CD4-positive, alpha-beta memory T cell (primary cell): ENCODE data around the gene BMPR1B. TPM values are rescaled to one million over a fixed set of nuclear protein-coding genes. Genes with fewer than 3 reads are reported as not detected.

Experiments used
- CTCF ChIA-PET: fragments of 350-600 bp; sonication (Branson Sonifier 250); formaldehyde crosslinking; loops from one replicate; lab custom pipeline; 2021; ENCODE audit warnings: inconsistent platforms; ENCODE audit not compliant: partially characterized antibody; lab: Charles Lee
- POLR2A ChIA-PET: fragments of 350-600 bp; sonication (Branson Sonifier 250); formaldehyde crosslinking; loops from one replicate; lab custom pipeline; 2021; ENCODE audit not compliant: partially characterized antibody; lab: Charles Lee
- DNase-seq, 5 donors: peaks; one replicate each; pipeline versions ENCODE4 v3.0.0 to v3.0.0-alpha.2; 2020 to 2022; ENCODE audit warnings: mixed read lengths in 1 of 5
- H3K27ac ChIP-seq: one replicate; pipeline ENCODE4 v1.7.0; 2013; ENCODE audit warnings: low read depth, low read length
- H3K27me3 ChIP-seq: 2 replicates; pipeline ENCODE4 v1.7.0; 2013; ENCODE audit warnings: mild to moderate bottlenecking, low read length, moderate library complexity; ENCODE audit not compliant: insufficient read depth
- H3K36me3 ChIP-seq: 2 replicates; pipeline ENCODE4 v1.7.0; 2013; ENCODE audit warnings: mild to moderate bottlenecking, low read length, moderate library complexity; ENCODE audit not compliant: insufficient read depth
- H3K4me1 ChIP-seq: 2 replicates; pipeline ENCODE4 v1.7.0; 2013; ENCODE audit warnings: mild to moderate bottlenecking, low read length, moderate library complexity; ENCODE audit not compliant: insufficient read depth
- H3K4me3 ChIP-seq, 2 donors: one replicate each; pipeline ENCODE4 v1.7.0; 2013; ENCODE audit warnings: low read length in 2 of 2, mild to moderate bottlenecking in 1 of 2
- H3K9me3 ChIP-seq, 2 donors: one replicate each; pipeline ENCODE4 v1.7.0; 2013; ENCODE audit warnings: low read length in 2 of 2, control low read depth in 1 of 2; ENCODE audit not compliant: control insufficient read depth in 1 of 2
- H3K27ac Mint-ChIP-seq, 7 donors: one replicate each; pipeline ENCODE4 v1.8.0; 2020 to 2021; ENCODE audit warnings: mixed read lengths in 7 of 7, mild to moderate bottlenecking in 6 of 7, inconsistent platforms in 3 of 7, moderate library complexity in 3 of 7
- H3K27me3 Mint-ChIP-seq, 2 donors: one replicate each; pipeline ENCODE4 v1.8.0; 2020 to 2021; ENCODE audit warnings: mixed read lengths in 2 of 2
- H3K36me3 Mint-ChIP-seq, 2 donors: one replicate each; pipeline ENCODE4 v1.8.0; 2020 to 2021; ENCODE audit warnings: mixed read lengths in 2 of 2, inconsistent platforms in 1 of 2, mild to moderate bottlenecking in 1 of 2
- H3K4me1 Mint-ChIP-seq, 4 donors: one replicate each; pipeline ENCODE4 v1.8.0; 2020 to 2021; ENCODE audit warnings: mixed read lengths in 4 of 4, mild to moderate bottlenecking in 1 of 4
- H3K4me3 Mint-ChIP-seq, 8 donors: one replicate each; pipeline ENCODE4 v1.8.0; 2020 to 2021; ENCODE audit warnings: mixed read lengths in 8 of 8, mild to moderate bottlenecking in 7 of 8, moderate library complexity in 6 of 8, inconsistent platforms in 3 of 8
- H3K9me3 Mint-ChIP-seq, 8 donors: one replicate each; pipeline ENCODE4 v1.8.0; 2020 to 2021; ENCODE audit warnings: mixed read lengths in 8 of 8, mild to moderate bottlenecking in 5 of 8, inconsistent platforms in 3 of 8, moderate library complexity in 1 of 8
- intact Hi-C: fragments of 100-400 bp; cut with micrococcal nuclease; formaldehyde crosslinking; loops from one replicate; pipeline ENCODE4 v1.15.1; 2023
- polyA plus RNA-seq, 2 donors: library from polyadenylated mRNA; unstranded; fragments of 300-500 nt; fragmentation: Illumina TruSeq; gene quantifications; one replicate each; pipeline ENCODE4 v1.2.3, GENCODE V29; 2021
- total RNA-seq, 2 experiments: library from RNA; stranded (reverse); gene quantifications; one replicate each; pipeline ENCODE4 v1.2.3, GENCODE V29; 2021

BMPR1B gene
- total and polyA plus RNA-seq, 4 experiments from 2014 or later = 0.17 TPM; not detected in 3

DNA sequence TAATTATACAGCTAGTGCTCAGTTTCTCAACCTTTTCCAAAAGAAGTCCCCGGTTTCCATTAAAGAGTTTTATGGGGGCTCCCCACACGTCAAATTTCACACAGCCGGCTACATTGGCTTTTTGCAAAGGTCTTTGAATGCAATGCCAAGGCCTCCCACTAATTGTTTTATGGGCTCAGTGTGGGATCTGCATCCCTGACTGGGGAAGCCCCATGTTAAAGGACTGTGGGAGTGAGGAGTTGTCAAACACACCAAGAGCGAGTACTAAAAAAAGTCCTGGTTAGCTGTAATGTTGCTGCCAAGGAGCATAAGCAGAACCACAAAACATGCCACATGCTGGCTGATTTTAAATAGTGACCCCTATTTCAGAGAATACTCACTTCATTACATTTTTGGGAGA, 162.6 kb downstream of the BMPR1B start:
- peaks cover 0 to 18% (median 8%) of the 10 kb centered on the region in 8 donors for H3K9me3 Mint-ChIP-seq
- Histone ChIP-seq H3K4me1 (no peaks in the 10 kb centered on the region), H3K4me3 (no peak overlapping the region), H3K27me3 (no peaks in the 10 kb centered on the region), H3K36me3 (no peaks in the 10 kb centered on the region), H3K27ac (no peak overlapping the region), H3K9me3 (no peaks in the 10 kb centered on the region)
- ChIA-PET POLR2A (no interaction called here), CTCF (no interaction called here)
- H3K27me3 Mint-ChIP-seq = no peaks in the 10 kb centered on the region
- no peak overlapping the region for H3K4me3 Mint-ChIP-seq
- intact Hi-C loops = no loop called here
- H3K36me3 Mint-ChIP-seq = no peaks in the 10 kb centered on the region
- DNase-seq = no peak
- no peak overlapping the region for H3K27ac Mint-ChIP-seq
- H3K4me1 Mint-ChIP-seq = no peaks in the 10 kb centered on the region

DNA sequence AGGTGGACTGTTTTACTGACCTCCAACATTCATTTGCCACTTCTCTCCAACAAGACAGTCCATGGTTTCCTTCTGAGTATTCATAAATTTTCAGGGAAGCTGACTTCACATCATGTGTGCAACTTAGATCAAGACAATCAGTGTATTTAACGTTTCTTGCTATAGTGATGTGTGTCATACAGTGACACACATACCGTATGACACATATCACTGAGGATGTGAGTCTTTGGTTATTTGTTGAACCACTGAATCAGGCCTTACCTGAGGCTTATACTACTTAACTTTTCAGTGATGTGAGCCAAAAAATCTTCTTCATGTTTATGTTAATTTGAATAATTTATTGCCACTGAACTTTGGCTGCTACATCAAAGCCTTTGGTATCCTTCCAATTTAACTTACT, 166.8 kb downstream of the BMPR1B start:
- CTCF ChIA-PET = no interaction called here
- no peaks in the 10 kb centered on the region for H3K36me3 ChIP-seq
- POLR2A ChIA-PET = no interaction called here
- H3K27ac ChIP-seq = no peak overlapping the region
- intact Hi-C loops = no loop called here
- Mint-ChIP-seq H3K4me3 (no peak overlapping the region), H3K27ac (no peak overlapping the region), H3K4me1 (no peaks in the 10 kb centered on the region), H3K36me3 (no peaks in the 10 kb centered on the region), H3K9me3 (peaks cover 0 to 3% (median 0%) of the 10 kb centered on the region in 8 donors), H3K27me3 (no peaks in the 10 kb centered on the region)
- H3K4me1 ChIP-seq = no peaks in the 10 kb centered on the region
- no peak overlapping the region for H3K4me3 ChIP-seq
- no peaks in the 10 kb centered on the region for H3K27me3 ChIP-seq
- no peaks in the 10 kb centered on the region for H3K9me3 ChIP-seq
- no peak for DNase-seq

GRCh38 chr4:94925764-94926347, 168.1 kb downstream of the BMPR1B start:
- Histone ChIP-seq H3K27me3 (no peaks in the 10 kb centered on the region), H3K36me3 (no peaks in the 10 kb centered on the region), H3K4me1 (no peaks in the 10 kb centered on the region), H3K9me3 (no peaks in the 10 kb centered on the region), H3K27ac (no peak overlapping the region), H3K4me3 (no peak overlapping the region)
- ChIA-PET CTCF (no interaction called here), POLR2A (no interaction called here)
- intact Hi-C loops = no loop called here
- H3K4me1 Mint-ChIP-seq = no peaks in the 10 kb centered on the region
- H3K4me3 Mint-ChIP-seq = no peak overlapping the region
- no peaks in the 10 kb centered on the region for H3K27me3 Mint-ChIP-seq
- no peak for DNase-seq
- no peak overlapping the region for H3K27ac Mint-ChIP-seq
- H3K9me3 Mint-ChIP-seq = peaks cover 0 to 3% (median 0%) of the 10 kb centered on the region in 8 donors
- H3K36me3 Mint-ChIP-seq = no peaks in the 10 kb centered on the region

DNA sequence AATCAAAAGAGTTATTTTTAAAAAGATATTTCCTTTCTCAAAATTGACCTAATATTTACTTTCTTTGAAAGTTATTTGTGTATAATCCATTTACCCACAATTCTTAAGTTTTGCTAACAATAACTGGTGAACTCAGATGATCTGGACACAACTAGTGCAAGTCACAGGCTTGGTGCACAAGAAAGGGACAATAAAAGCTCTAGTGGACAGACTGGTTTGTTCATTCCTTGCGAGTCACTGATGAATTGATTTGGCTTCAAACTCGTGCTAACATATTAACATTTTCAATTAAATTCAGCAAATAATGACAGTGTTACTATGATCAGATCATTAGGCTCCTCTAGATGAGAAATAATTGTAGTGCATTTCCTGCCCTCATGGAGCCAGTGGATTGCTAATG, 169.2 kb downstream of the BMPR1B start:
- H3K27me3 ChIP-seq = no peaks in the 10 kb centered on the region
- no peaks in the 10 kb centered on the region for H3K9me3 ChIP-seq
- no peak overlapping the region for H3K27ac ChIP-seq
- no peak overlapping the region for H3K27ac Mint-ChIP-seq
- no peaks in the 10 kb centered on the region for H3K4me1 Mint-ChIP-seq
- no peak overlapping the region for H3K4me3 ChIP-seq
- H3K27me3 Mint-ChIP-seq = no peaks in the 10 kb centered on the region
- ChIA-PET CTCF (no interaction called here), POLR2A (no interaction called here)
- H3K36me3 Mint-ChIP-seq = no peaks in the 10 kb centered on the region
- no peak for DNase-seq
- intact Hi-C loops = no loop called here
- H3K4me1 ChIP-seq = no peaks in the 10 kb centered on the region
- no peaks in the 10 kb centered on the region for H3K36me3 ChIP-seq
- H3K9me3 Mint-ChIP-seq = peaks cover 0 to 3% (median 0%) of the 10 kb centered on the region in 8 donors
- H3K4me3 Mint-ChIP-seq = no peak overlapping the region

- Histone ChIP-seq H3K27me3 (no peaks in the 10 kb centered on the region), H3K27ac (no peak overlapping the region), H3K4me3 (no peak overlapping the region), H3K36me3 (no peaks in the 10 kb centered on the region), H3K9me3 (no peaks in the 10 kb centered on the region), H3K4me1 (no peaks in the 10 kb centered on the region)
- Mint-ChIP-seq H3K27ac (no peak overlapping the region), H3K36me3 (no peaks in the 10 kb centered on the region), H3K9me3 (peaks cover 0 to 3% (median 0%) of the 10 kb centered on the region in 8 donors), H3K4me1 (no peaks in the 10 kb centered on the region), H3K27me3 (no peaks in the 10 kb centered on the region), H3K4me3 (no peak overlapping the region)
- ChIA-PET POLR2A (no interaction called here), CTCF (no interaction called here)
- no peak for DNase-seq
- intact Hi-C loops = no loop called here
Measured at GRCh38 chr4:94927696-94928095, 169.9 kb downstream of the BMPR1B start.

DNA sequence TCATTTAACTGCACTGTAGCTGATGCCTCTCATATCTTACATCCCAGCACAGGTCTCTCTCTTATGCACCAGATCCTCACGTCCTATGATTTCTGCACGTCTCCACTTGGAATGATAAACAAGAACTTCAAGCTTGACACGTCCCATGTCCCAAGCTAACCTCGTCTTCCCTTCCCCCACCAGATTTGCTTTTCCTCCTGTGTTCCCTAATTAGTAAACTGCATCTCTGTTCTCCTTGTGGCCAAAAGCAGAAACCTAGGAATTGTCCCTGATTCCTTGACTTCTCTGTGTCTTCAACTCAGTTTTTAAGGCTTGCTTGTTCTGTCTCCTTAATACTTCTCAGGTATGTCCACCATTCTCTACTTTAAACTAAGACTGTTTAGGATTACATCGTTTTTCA, 171.9 kb downstream of the BMPR1B start:
- no peak overlapping the region for H3K4me3 ChIP-seq
- no peaks in the 10 kb centered on the region for H3K4me1 ChIP-seq
- H3K36me3 ChIP-seq = no peaks in the 10 kb centered on the region
- Mint-ChIP-seq H3K27ac (no peak overlapping the region), H3K27me3 (no peaks in the 10 kb centered on the region), H3K9me3 (peaks cover 0 to 3% (median 0%) of the 10 kb centered on the region in 8 donors), H3K36me3 (no peaks in the 10 kb centered on the region), H3K4me1 (no peaks in the 10 kb centered on the region), H3K4me3 (no peak overlapping the region)
- H3K27me3 ChIP-seq = no peaks in the 10 kb centered on the region
- ChIA-PET CTCF (no interaction called here), POLR2A (no interaction called here)
- no peak for DNase-seq
- intact Hi-C loops = no loop called here
- no peaks in the 10 kb centered on the region for H3K9me3 ChIP-seq
- H3K27ac ChIP-seq = no peak overlapping the region

- H3K27ac Mint-ChIP-seq = no peak overlapping the region
- no peak overlapping the region for H3K4me3 Mint-ChIP-seq
- POLR2A ChIA-PET = no interaction called here
- no peak overlapping the region for H3K4me3 ChIP-seq
- no peak overlapping the region for H3K27ac ChIP-seq
- no peaks in the 10 kb centered on the region for H3K36me3 Mint-ChIP-seq
- H3K4me1 ChIP-seq = no peaks in the 10 kb centered on the region
- no peaks in the 10 kb centered on the region for H3K36me3 ChIP-seq
- CTCF ChIA-PET = no interaction called here
- no peaks in the 10 kb centered on the region for H3K27me3 ChIP-seq
- no peaks in the 10 kb centered on the region for H3K9me3 ChIP-seq
- no peak for DNase-seq
- H3K27me3 Mint-ChIP-seq = peaks cover 0 to 2% of the 10 kb centered on the region in 2 donors
- intact Hi-C loops = no loop called here
- no peaks in the 10 kb centered on the region for H3K4me1 Mint-ChIP-seq
- no peaks in the 10 kb centered on the region for H3K9me3 Mint-ChIP-seq
Measured at GRCh38 chr4:94931626-94932025, 173.9 kb downstream of the BMPR1B start.

DNA sequence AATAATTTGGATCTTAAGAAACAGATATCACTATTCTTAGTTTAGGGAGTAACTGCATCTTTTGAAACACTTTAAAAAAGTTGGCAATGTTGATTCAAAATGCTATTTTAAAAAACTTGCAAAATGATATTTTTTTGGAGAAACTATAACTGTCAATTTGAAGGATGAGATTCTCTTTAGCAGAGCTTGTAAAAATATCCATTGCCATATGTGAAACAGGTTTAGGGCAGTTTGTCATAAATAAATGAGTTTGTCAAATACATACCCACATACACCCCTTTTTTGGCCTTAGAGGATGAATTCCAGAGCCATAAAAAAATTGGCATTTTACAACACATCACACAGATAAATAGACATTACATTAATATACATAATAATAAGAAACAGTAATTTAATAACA, 174.6 kb downstream of the BMPR1B start:
- Histone ChIP-seq H3K27me3 (no peaks in the 10 kb centered on the region), H3K4me1 (no peaks in the 10 kb centered on the region), H3K27ac (no peak overlapping the region), H3K4me3 (no peak overlapping the region), H3K9me3 (no peaks in the 10 kb centered on the region), H3K36me3 (no peaks in the 10 kb centered on the region)
- ChIA-PET CTCF (no interaction called here), POLR2A (no interaction called here)
- Mint-ChIP-seq H3K27ac (no peak overlapping the region), H3K4me1 (no peaks in the 10 kb centered on the region), H3K9me3 (no peaks in the 10 kb centered on the region), H3K4me3 (no peak overlapping the region), H3K27me3 (peaks cover 0 to 2% of the 10 kb centered on the region in 2 donors), H3K36me3 (no peaks in the 10 kb centered on the region)
- DNase-seq = no peak
- intact Hi-C loops = no loop called here
